GM18873 (cell line): ENCODE data around the gene BSG.
"Not testable (repeated sequence)": the region's sequence is repeated elsewhere in the genome, so short reads cannot be mapped to it uniquely, and the experiment has no call there.

ENCODE experiments used
- ATAC-seq: cut with Tn5 transposase; IDR thresholded peaks from one replicate; pipeline ENCODE4 v1.9.1; 2021; ENCODE audit warnings: mild to moderate bottlenecking, moderate library complexity, moderate number of reproducible peaks; ENCODE audit not compliant: unreplicated experiment, low FRiP score

Gene BSG

GRCh38 chr19:584240-585001 is 12.0 kb downstream of the BSG start:
- no peak for ATAC-seq

- not testable (repeated sequence) for ATAC-seq
Measured at GRCh38 chr19:585146-585545, 12.8 kb downstream of the BSG start.

- no peak for ATAC-seq
Measured at GRCh38 chr19:585551-586110, 13.2 kb downstream of the BSG start.

- no peak for ATAC-seq
Measured at GRCh38 chr19:588093-588740, 15.8 kb downstream of the BSG start.

GRCh38 chr19:588741-589692 is 16.6 kb downstream of the BSG start:
- no peak for ATAC-seq

GRCh38 chr19:589693-590395 is 17.4 kb downstream of the BSG start, which contains the start of gene HCN2:
Gene HCN2, plus strand, starts transcription at chr19:589881. Its CDS starts 65 bp downstream, at chr19:589946.
- no peak for ATAC-seq

GRCh38 chr19:590396-590745 is 18.0 kb downstream of the BSG start:
- ATAC-seq = no peak

- ATAC-seq = no peak
Measured at GRCh38 chr19:590750-591098, 18.3 kb downstream of the BSG start.

GRCh38 chr19:591099-591958 is 18.9 kb downstream of the BSG start:
- ATAC-seq = no peak

GRCh38 chr19:592101-592500 is 19.7 kb downstream of the BSG start:
- no peak for ATAC-seq

GRCh38 chr19:593055-593454 is 20.7 kb downstream of the BSG start:
- no peak for ATAC-seq

GRCh38 chr19:593505-593904 is 21.1 kb downstream of the BSG start:
- ATAC-seq = no peak

GRCh38 chr19:594265-594870 is 22.0 kb downstream of the BSG start:
- no peak for ATAC-seq

- ATAC-seq = no peak
Measured at GRCh38 chr19:595326-596262, 23.2 kb downstream of the BSG start.

GRCh38 chr19:596263-596655 is 23.9 kb downstream of the BSG start:
- no peak for ATAC-seq

GRCh38 chr19:597406-598315 is 25.3 kb downstream of the BSG start:
- ATAC-seq = no peak

GRCh38 chr19:601310-601709 is 28.9 kb downstream of the BSG start:
- no peak for ATAC-seq
